DND-41 (cell line): ENCODE measurements around the gene MCC.

Source experiments
- CTCF ChIP-seq: IDR thresholded peaks from 2 replicates; pipeline ENCODE4 v1.5.1; 2012; ENCODE audit warnings: borderline replicate concordance, low read length, moderate library complexity, mild to moderate bottlenecking; ENCODE audit not compliant: poor library complexity, severe bottlenecking; ENCODE audit errors: extremely low read depth
- EZH2 ChIP-seq: IDR thresholded peaks from 3 replicates; pipeline ENCODE4 v1.6.1; 2012; ENCODE audit warnings: borderline replicate concordance, low read depth, mild to moderate bottlenecking, moderate library complexity, low read length, inconsistent platforms; ENCODE audit not compliant: severe bottlenecking

DNA sequence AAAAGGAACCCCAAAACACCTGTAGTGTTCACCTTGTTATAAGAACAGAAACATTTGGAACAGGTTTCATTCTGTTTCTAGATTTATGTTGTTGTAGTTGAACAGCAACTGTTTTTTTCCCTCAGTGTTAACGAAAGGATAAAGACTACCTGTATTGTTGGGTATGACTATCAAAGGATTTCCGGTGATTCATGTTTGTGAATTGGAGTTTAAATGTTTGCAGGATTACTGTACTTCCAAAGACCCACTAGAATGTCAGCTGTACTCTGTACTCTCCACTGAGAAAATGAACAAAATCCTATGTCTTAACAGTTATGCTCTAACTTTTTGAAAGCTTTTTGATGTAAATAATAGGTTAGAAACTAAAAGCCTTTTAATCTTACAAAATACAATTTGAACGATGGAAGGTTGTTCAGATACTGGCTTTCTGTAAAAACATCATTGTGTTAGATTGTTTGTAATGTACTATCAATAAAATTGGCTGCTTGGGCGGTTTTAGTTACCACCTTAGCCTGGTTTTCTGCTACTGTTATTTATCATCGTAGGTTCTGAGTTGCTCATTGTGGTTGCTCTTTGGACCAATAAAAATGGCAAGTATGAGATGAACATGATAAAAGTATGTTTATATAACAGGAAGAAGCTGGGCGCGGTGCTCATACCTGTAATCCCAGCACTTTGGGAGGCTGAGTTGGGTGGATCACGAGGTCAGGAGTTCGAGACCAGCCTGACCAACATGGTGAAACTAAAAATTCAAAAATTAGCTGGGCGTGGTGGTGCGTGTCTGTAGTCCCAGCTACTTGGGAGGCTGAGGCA, 467.6 kb downstream of the MCC start:
- TF ChIP-seq EZH2 (no peak), CTCF (no peak)
